DMS53 treated with DMSO at 0.1 percent for 48 hours (cell line): ENCODE measurements around the gene SLC25A17.
"Not testable (repeated sequence)": the region's sequence is repeated elsewhere in the genome, so short reads cannot be mapped to it uniquely, and the experiment has no call there.

Source experiments
- DNase-seq: peaks from one replicate; lab custom pipeline; 2025; ENCODE audit not compliant: unreplicated experiment; lab: John Stamatoyannopoulos, UW

The SLC25A17 gene

GRCh38 chr22:40818747-40819598 is at the start of gene SLC25A17:
TSS of gene SLC25A17 (minus strand) at chr22:40819346. CDS start at chr22:40819248, 98 bp downstream.
- DNase-seq, result peak; percentile 60

GRCh38 chr22:40868379-40868778 is 49.2 kb upstream of the SLC25A17 start:
- DNase-seq, result not testable (repeated sequence)

- no peak for DNase-seq
Observed at GRCh38 chr22:40867109-40867508, 48.0 kb upstream of the SLC25A17 start.

- no peak for DNase-seq
Observed at GRCh38 chr22:40862537-40862936, 43.4 kb upstream of the SLC25A17 start.

GRCh38 chr22:40862013-40862412 is 42.9 kb upstream of the SLC25A17 start, which contains the start of gene DNAJB7:
TSS of gene DNAJB7 (minus strand) at chr22:40862113. CDS start at chr22:40861994, 119 bp downstream.
- DNase-seq, result no peak

- no peak for DNase-seq
Observed at GRCh38 chr22:40857309-40857855, 38.2 kb upstream of the SLC25A17 start.

GRCh38 chr22:40856513-40857308 is 37.6 kb upstream of the SLC25A17 start, which contains the start of the genes ST13 and XPNPEP3:
TSS of gene ST13 (minus strand) at chr22:40856639. CDS start at chr22:40856540, 99 bp downstream.
TSS of gene XPNPEP3 (plus strand) at chr22:40857148. CDS start at chr22:40857182, 34 bp downstream.
- peak; percentile 79 for DNase-seq

- DNase-seq, result no peak
Observed at GRCh38 chr22:40855979-40856512, 36.9 kb upstream of the SLC25A17 start.

GRCh38 chr22:40855071-40855978 is 36.2 kb upstream of the SLC25A17 start:
- DNase-seq, result no peak

- no peak for DNase-seq
Observed at GRCh38 chr22:40853961-40854360, 34.8 kb upstream of the SLC25A17 start.

- no peak for DNase-seq
Observed at GRCh38 chr22:40853333-40853732, 34.2 kb upstream of the SLC25A17 start.

GRCh38 chr22:40845816-40846215 is 26.7 kb upstream of the SLC25A17 start:
- not testable (repeated sequence) for DNase-seq

GRCh38 chr22:40844951-40845350 is 25.8 kb upstream of the SLC25A17 start:
- DNase-seq, result no peak

GRCh38 chr22:40838486-40838885 is 19.3 kb upstream of the SLC25A17 start:
- DNase-seq, result peak; percentile 11

GRCh38 chr22:40834619-40835018 is 15.5 kb upstream of the SLC25A17 start:
- no peak for DNase-seq

GRCh38 chr22:40829131-40829530 is 10.0 kb upstream of the SLC25A17 start:
- DNase-seq, result no peak

- DNase-seq, result no peak
Observed at GRCh38 chr22:40826984-40827741, 8.0 kb upstream of the SLC25A17 start.

- not testable (repeated sequence) for DNase-seq
Observed at GRCh38 chr22:40826292-40826691, 7.1 kb upstream of the SLC25A17 start.

GRCh38 chr22:40823426-40823825 is 4.3 kb upstream of the SLC25A17 start:
- no peak for DNase-seq
